ENCODE measurements around the gene PWWP2A. TPM values are rescaled to one million over a fixed set of nuclear protein-coding genes. Genes with fewer than 3 reads are reported as not detected.

PWWP2A gene
- total and polyA plus RNA-seq, 7 donors: 3.0 to 13.4 (median 7.3) TPM

DNA sequence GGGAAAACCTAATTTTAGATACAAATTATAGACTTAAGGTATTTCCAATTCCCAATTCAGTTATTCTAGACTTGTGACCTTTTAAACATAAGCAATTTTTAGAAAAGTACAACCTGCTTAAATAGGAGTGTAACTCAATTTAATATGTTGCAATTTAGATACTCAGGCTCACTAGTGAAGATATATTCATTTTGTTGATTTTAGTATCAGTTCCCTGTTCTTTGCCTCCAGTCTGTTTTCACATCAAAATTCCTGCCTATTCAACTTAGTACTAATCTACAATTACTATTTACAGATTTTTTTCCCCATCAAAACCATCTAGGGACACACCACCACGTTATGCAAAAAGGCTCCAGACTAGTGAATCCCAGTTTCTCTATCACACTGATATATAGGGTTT lies 30.4 kb downstream of the PWWP2A start:
- Histone ChIP-seq H3K36me3 (ENCODE audit: insufficient read depth in 1 of 2, low read depth in 1 of 2) (peaks cover 10 to 21% of the 10 kb centered on the region in 2 donors), H3K4me1 (no peaks in the 10 kb centered on the region), H3K4me3 (no peak overlapping the region), H3K27ac (no peak overlapping the region), H3K9me3 (no peaks in the 10 kb centered on the region), H3K27me3 (ENCODE audit: insufficient read depth in 3 of 3, low read length in 2 of 3) (no peaks in the 10 kb centered on the region)
- TF ChIP-seq, protein P1, sequence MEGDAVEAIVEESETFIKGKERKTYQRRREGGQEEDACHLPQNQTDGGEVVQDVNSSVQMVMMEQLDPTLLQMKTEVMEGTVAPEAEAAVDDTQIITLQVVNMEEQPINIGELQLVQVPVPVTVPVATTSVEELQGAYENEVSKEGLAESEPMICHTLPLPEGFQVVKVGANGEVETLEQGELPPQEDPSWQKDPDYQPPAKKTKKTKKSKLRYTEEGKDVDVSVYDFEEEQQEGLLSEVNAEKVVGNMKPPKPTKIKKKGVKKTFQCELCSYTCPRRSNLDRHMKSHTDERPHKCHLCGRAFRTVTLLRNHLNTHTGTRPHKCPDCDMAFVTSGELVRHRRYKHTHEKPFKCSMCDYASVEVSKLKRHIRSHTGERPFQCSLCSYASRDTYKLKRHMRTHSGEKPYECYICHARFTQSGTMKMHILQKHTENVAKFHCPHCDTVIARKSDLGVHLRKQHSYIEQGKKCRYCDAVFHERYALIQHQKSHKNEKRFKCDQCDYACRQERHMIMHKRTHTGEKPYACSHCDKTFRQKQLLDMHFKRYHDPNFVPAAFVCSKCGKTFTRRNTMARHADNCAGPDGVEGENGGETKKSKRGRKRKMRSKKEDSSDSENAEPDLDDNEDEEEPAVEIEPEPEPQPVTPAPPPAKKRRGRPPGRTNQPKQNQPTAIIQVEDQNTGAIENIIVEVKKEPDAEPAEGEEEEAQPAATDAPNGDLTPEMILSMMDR (IDR thresholded peaks at IDR 0.05): no peak
- 71 to 83% (median 82%) methylated on average over 1 of the region's 1 CpG for WGBS, 3 donors
- DNase-seq (no peak), ATAC-seq (no peak)
- intact Hi-C loops (cut with DNase I): loop anchor here in 1 of 2 donors (10.0 kb wide), 1 partner anchor 54 kb away; no protein-coding TSS in a partner anchor

DNA sequence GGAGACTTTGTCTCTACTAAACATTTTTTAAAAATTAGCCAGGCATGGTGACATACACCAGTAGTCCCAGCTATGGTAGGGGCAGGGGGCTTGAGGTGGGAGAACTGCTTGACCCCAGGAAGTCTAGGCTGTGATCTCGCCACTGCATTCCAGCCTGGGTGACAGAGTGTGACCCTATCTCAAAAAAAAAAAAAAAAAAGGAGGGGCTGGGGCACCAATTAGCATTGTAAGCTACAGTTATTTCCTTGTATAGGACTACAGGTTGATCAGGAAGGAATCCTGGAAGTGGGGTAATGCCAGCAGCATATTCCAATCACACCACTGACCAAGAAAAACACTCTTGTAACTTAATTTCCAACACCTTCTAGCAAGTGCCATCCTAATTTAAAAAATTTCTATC lies 32.1 kb downstream of the PWWP2A start:
- Histone ChIP-seq H3K27me3 (ENCODE audit: insufficient read depth in 3 of 3, low read length in 2 of 3) (no peaks in the 10 kb centered on the region), H3K4me1 (no peaks in the 10 kb centered on the region), H3K4me3 (no peak overlapping the region), H3K9me3 (no peaks in the 10 kb centered on the region), H3K27ac (no peak overlapping the region), H3K36me3 (ENCODE audit: insufficient read depth in 1 of 2, low read depth in 1 of 2) (peaks cover under 1 to 5% of the 10 kb centered on the region in 2 donors)
- TF ChIP-seq, protein P1 (IDR thresholded peaks at IDR 0.05): no peak
- WGBS, 3 donors: 98 to 100% (median 100%) methylated on average over 1 of the region's 1 CpG
- intact Hi-C loops (cut with DNase I): loop anchor here in 1 of 2 donors (10.0 kb wide), 1 partner anchor 52 kb away; no protein-coding TSS in a partner anchor
- no peak for ATAC-seq
- DNase-seq: no peak

DNA sequence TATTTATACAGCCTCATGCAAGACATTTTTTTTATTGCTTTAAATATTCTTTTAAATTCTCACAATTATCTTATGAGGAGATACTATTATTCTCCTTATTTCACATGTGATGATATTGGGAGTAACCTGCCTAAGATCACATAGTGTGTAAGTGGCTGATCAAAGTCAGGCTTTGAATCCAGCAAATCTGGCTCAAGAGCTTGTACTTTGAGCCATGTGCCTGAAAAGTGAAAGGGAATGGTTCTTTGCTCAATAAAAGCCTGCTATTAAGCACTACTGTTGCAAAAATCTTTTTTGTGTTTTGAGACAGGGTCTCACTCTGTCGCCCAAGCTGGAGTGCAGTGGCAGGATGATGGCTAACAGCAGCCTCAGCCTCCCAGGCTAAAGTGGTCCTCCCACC lies 35.1 kb downstream of the PWWP2A start:
- intact Hi-C loops (cut with DNase I): loop anchor here in 1 of 2 donors (5.0 to 10.0 kb wide), 2 partner anchors 49 to 263 kb away; no protein-coding TSS in a partner anchor
- TF ChIP-seq, protein P1 (IDR thresholded peaks at IDR 0.05): no peak
- ATAC-seq: no peak

DNA sequence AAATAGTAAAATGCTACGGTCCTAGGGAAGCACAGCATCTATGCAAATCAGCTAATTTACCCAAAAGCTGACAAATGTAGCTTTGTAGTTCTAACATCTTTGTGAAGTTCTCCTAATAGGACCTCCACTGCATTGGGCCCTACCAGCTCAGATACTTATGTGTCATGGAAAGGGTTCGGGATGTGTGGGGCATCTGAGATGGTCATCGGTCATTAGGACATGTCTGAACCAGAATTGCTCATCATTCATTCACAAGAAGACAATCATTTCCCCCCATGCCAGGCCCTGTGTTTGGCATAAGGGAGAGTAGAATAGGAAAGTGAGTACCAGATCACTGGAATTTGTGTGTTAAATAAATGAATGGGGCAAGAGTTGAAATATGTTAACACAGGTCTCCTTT lies 35.7 kb downstream of the PWWP2A start:
- no peak overlapping the region for H3K27ac ChIP-seq
- 72 to 81% (median 72%) methylated on average over 3 of the region's 3 CpGs for WGBS, 3 donors
- no peak overlapping the region for H3K4me3 ChIP-seq
- ATAC-seq (no peak), DNase-seq (no peak)
- H3K27me3 ChIP-seq (ENCODE audit: insufficient read depth in 3 of 3, low read length in 2 of 3): no peaks in the 10 kb centered on the region
- TF ChIP-seq, protein P1 (IDR thresholded peaks at IDR 0.05): no peak
- H3K36me3 ChIP-seq (ENCODE audit: insufficient read depth in 1 of 2, low read depth in 1 of 2): peaks cover 0 to 19% of the 10 kb centered on the region in 2 donors
- intact Hi-C loops (cut with DNase I): loop anchor here in 1 of 2 donors (5.0 to 10.0 kb wide), 2 partner anchors 49 to 264 kb away; no protein-coding TSS in a partner anchor
- H3K4me1 ChIP-seq: no peaks in the 10 kb centered on the region
- no peaks in the 10 kb centered on the region for H3K9me3 ChIP-seq

More for the DNA sequence above, 35.1 kb downstream of the PWWP2A start:
- H3K27ac ChIP-seq: no peak overlapping the region
- DNase-seq: no peak
- no peaks in the 10 kb centered on the region for H3K27me3 ChIP-seq (ENCODE audit: insufficient read depth in 3 of 3, low read length in 2 of 3)
- 95 to 100% (median 100%) methylated on average over 1 of the region's 1 CpG for WGBS, 3 donors
- no peaks in the 10 kb centered on the region for H3K4me1 ChIP-seq
- H3K9me3 ChIP-seq: no peaks in the 10 kb centered on the region
- H3K36me3 ChIP-seq (ENCODE audit: insufficient read depth in 1 of 2, low read depth in 1 of 2): peaks cover 0 to 12% of the 10 kb centered on the region in 2 donors
- no peak overlapping the region for H3K4me3 ChIP-seq
